Cardiac septum (tissue), 1 donor: Measurements from ENCODE around the gene ALOXE3. TPM values are rescaled to one million over a fixed set of nuclear protein-coding genes. Genes with fewer than 3 reads are reported as not detected.

Source experiments
- DNase-seq: peaks from one replicate; pipeline ENCODE4 v3.0.0-alpha.2; 2020; ENCODE audit warnings: low spot score
- intact Hi-C: fragments of 100-400 bp; cut with DNase I; formaldehyde crosslinking; loops from one replicate; pipeline ENCODE4 v1.14.0; 2022
- long read RNA-seq: library from polyadenylated mRNA; unstranded; transcript quantifications from one replicate; pipeline ENCODE4 v2.0.0, GENCODE V29; 2021
- total RNA-seq: library from RNA; stranded (reverse); fragmentation: NEBNext Ultra II Directional; extraction: Animal tissue kit (Norgen Biotek cat#: 25700); gene quantifications from one replicate; pipeline ENCODE4 v1.2.1, GENCODE V29; 2021
- donor health status: DM: no; HTN: no; CAD: no.

ALOXE3 gene
- not detected for total RNA-seq
- long read RNA-seq, result 0 reads

DNA sequence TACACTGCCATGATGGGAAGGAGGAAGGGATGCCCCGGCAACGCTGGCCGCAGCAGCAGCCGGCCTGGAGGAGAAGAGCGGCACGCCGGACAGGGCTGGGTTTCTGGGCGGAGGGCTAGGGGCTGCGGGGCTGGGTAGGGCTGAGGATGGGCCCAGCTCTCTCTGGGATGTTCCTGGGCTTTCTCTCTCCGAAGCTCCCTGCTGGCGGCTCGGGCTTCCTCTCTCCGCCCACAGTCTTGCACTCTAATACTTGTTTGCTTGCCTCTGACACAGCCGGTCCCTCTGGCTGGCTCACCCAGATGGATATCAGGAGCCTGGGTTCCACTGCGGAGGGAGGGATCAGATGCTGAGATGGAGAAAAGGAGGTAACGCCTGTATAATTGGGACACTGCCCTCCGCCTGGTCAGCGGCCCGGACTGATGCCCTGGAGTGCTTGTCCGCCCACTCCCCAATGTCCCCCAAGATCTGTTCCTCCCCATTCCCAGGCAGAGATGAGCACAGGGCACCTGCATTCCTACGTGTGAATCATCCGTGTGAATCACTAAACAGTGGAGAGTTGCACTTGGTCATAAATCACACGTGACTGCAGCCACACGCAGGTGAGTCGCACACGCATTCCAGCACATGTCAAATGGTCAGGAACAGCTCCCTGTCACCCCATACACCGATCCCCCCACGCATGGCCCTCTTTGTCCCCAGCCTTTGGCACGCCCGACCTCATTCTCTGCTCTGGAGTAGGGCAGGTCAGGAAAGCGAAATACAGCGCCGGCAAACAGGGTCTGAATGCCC, at the start of gene ALOXE3:
Gene ALOXE3 (minus strand): TSS at position 535 of the 789 bp plus-strand sequence. CDS start 524 bp downstream, at position 11.
- intact Hi-C loops, result loop anchor here (2.0 kb wide), 1 partner anchor 69 kb away; no protein-coding TSS in a partner anchor
- no peak for DNase-seq

DNA sequence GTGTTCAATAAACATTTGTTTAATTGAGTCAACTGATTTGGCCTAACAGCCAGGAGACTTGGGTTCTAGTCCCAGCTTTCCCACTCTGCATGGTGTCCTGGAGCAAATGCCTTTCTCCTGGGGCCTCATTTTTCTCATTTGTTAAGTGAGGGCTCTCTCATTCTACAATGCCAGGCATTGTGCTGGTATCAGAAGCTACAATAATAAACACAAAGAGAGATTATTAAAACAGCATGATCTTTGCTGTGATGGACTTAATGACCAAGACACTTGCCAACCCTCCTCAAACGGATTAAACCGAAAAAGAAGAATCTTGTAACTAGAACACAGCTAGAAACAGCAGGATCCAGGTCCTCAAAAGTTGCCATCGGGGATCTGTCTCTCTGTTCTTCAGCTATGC, 49.2 kb upstream of the ALOXE3 start:
- DNase-seq, result no peak
- intact Hi-C loops, result no loop called here

DNA sequence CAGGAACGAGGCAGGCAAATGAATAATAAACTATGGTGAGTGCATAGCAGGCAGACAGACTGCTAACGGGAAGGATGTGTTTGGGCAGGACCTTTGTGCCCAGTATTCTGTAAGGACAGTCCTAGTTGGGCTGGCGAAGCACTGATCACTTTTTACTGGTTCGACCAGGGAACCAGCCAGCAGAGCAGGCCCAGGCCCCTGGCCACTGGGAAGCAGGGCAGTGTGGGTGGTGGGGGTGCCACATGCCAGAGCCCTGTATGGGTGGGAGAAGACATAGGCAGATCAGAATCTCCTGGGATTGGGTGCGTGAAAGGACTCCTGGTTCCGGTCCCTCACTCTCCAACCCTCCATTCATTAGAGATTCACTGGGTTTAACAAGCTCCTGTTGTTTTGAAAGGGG, 48.4 kb upstream of the ALOXE3 start:
- intact Hi-C loops, result no loop called here
- no peak for DNase-seq

DNA sequence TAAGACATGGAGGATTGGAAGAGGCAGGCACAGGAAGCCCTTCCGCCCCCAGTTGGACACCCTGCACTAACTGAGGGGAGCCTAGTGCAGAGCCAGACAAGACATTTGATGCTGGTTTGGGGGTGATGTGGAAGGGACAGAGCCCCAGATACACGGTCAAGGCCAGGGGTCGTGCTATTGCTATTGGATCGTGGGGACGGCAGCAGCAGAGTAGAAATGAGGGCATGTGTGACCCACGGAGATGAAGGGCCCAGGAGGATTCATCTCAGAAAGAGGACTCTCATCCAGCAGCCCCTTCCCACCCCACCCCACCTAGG, 46.5 kb upstream of the ALOXE3 start:
- intact Hi-C loops, result no loop called here
- DNase-seq, result no peak

DNA sequence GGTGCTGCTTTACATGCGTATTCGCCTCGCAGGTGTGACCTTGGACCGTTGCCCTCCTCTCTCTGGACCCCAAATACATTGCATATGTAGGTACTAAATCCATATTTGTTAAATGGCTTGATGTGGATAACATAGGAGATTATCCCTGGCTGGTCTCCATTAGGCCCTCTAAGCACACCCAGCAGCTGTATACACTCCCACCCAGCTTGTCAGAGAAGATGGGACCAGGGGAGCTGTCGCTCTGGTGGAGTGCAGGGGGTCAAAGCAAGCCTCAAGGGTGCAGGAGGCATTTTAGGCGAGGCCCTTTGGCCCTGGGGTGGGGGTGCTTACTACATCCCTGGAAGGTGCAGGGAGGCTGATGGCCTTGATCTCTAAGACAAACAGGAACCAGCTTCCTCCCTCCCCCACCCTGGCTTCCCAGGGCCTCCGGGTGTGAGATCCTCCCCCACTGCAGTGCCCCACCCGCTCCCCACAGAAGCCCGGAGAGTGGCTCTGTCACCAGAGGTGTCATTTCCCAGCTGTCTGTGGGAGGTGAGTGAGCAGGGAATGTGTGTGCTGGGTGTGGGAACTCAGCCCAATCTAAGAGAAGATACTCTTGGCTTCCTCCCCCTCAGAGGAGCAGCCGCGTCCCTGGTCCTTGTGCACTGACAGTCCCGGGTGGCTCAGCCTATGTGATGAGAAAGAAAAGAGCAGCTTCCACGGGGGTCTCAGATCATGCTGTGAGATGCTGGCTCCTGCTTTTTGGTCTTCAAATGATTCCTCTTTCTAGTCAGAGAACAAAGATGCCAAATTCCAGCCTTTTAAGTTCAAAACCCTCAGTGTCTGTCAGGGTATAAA, 45.9 kb upstream of the ALOXE3 start:
- DNase-seq, result peak; percentile 94
- intact Hi-C loops, result no loop called here

DNA sequence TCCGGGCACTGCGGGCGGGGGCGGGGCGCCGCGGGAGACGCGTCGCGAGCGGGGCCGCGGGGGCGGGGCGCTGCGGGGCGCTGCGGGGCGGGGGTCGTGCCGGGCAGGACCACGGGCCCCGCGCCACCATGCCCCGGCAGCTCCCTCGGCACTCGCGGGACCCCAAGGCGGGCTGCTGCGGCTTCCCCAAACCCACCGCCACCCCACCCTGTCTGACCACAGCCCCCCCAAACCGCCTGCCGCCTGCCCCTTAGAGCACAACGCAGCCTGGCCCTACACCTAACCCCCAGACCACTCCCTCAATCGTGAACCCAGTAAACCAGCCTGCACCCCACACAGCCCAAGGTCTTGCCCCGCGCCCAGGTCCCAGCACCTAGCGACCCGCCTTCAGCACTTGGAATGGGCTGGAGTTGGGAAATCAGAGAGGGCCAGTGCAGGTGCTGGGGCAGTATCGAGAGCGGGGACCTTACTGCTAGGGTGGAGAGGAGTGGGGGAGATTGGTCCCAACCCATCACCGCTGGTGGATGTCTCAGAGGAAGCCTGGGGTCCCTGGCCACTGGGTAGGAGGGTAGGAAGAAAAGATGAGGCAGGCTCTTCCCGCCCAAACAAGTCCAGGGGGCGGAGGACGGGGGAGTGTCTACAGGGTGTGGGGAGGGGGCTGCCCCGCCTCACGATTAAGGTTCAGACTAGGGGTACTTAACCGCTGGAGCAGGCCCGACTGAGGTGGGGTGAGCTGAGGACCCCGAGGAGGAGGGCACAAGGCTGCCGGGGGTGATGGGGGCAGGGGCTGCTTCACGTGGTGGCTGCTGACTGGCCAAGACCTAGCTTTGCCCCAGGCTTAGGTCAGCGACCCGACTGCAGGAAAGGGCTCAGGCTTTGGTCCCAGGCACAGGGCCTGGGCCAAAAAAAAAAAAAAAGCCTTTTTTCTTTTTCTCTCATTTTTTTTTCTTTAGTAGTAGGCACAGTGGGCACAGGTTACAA, 45.0 kb upstream of the ALOXE3 start:
- DNase-seq, result no peak
- intact Hi-C loops, result no loop called here

DNA sequence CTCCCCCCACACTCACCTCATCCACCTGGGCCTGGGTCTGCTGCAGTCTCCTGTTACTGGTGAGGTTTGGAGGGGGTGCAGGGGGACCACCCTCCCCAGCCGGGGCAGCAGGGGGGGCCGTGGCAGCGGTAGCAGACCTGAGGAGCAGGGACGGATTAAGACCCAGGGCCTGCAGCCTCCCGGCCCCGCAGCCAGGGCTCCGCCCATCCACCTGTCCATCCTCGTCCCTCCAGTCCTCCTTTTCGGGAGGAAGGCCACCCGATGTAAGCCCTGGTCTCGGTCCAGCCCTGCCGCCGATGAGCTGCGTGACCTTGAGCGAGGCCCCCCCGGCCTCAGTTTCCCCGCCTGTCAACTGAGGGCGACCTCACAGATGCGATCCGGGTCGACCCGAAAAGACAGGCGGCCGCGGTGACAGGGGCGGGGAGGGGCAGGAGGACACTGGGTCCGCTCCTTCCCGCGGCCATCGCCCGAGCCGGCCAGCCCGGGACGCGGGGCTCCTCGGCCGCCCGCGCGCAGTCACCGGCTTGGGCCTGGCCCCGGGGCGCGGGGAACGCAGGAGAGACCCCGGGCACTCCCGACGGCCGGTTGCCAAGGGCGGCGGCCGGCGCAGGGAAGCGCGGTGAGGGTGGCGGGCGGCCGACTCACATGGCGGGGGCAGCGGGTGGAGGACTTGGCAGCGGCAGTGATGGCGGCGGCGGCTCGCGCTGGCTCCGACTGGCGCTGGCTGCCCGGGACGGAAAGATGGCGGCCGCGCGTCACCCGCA, 44.1 kb upstream of the ALOXE3 start, which contains the start of gene VAMP2:
Gene VAMP2 (minus strand): TSS at position 716 of the 764 bp plus-strand sequence. CDS start 69 bp downstream, at position 647.
- intact Hi-C loops, result no loop called here
- DNase-seq, result peak; percentile 93

DNA sequence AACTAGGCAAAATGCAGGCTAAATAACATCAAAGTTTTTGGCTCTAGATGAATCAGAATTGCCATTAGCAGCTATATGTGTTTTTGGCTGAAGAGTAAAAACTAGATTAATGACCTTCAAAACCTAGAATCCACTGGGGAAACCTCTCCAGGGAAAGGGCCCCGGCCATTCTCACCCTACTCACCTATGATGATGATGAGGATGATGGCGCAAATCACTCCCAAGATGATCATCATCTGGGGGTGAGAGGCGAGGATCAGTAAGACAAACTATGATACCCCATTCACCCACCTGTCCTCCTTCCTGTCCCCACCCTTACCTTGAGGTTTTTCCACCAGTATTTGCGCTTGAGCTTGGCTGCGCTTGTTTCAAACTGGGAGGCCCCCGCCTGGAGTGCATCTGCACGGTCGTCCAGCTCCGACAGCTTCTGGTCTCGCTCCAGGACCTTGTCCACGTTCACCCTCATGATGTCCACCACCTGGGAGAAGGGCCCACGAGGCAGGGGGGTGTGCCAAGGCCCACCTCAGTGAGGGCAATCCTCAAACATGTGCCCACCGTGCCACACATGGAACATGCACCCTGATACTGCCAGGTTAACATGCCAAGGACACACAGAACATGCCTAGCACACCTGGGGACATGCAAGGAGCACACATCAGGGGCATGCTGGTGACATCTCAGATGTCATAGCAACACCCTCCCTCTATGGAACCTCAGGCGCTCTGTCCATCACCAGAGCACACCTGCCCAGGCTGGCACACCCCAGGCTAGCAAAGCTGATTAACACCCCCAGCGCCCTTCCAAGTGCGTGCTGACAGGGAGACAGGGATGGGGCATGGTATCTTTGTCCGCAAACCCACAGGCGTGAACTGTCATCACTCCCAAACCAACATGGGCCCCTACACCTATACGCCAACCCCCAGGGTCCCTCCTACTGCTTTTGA, 43.2 kb upstream of the ALOXE3 start:
- no peak for DNase-seq
- intact Hi-C loops, result no loop called here

DNA sequence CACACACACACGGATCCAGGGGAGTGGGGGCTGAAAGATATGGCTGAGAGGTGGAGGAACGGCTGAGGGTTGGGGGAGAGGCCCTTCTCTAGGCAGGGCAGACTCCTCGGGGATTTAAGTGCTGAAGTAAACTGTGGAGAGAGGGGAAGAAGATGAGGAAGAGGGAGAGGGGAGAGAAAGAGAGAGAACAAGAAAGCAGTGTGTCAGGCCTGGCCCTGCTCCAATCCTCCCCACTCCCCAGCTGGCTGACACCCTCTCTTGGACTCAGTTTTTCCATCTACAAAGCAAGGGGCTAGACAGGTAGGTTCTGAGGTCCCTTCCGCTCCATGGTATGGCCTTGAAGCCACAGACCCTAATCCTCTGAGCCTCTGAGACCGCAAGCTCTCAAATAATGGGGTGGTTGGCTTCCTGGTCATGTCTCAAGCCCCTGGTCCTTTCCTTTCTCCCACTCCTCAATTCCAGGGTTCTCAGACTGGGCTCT, 42.5 kb upstream of the ALOXE3 start:
- intact Hi-C loops, result no loop called here
- no peak for DNase-seq

DNA sequence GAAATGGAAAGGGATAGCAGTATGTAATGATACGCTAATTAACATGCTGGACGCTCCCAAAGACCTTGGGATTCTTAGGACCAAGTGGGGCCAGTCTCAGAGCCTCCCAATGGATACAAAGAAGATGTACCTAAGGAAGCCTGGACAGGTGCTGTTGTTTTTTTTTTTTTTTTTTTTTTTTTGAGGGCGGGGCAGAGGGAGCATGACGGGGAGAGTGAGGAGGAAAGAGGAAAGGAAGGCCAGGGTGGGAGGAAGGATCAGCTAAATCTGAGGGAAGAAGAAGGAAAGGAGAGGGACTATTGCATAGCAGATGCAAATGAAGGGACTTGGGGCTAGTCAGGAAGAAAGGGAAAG, 41.9 kb upstream of the ALOXE3 start:
- no peak for DNase-seq
- intact Hi-C loops, result no loop called here

DNA sequence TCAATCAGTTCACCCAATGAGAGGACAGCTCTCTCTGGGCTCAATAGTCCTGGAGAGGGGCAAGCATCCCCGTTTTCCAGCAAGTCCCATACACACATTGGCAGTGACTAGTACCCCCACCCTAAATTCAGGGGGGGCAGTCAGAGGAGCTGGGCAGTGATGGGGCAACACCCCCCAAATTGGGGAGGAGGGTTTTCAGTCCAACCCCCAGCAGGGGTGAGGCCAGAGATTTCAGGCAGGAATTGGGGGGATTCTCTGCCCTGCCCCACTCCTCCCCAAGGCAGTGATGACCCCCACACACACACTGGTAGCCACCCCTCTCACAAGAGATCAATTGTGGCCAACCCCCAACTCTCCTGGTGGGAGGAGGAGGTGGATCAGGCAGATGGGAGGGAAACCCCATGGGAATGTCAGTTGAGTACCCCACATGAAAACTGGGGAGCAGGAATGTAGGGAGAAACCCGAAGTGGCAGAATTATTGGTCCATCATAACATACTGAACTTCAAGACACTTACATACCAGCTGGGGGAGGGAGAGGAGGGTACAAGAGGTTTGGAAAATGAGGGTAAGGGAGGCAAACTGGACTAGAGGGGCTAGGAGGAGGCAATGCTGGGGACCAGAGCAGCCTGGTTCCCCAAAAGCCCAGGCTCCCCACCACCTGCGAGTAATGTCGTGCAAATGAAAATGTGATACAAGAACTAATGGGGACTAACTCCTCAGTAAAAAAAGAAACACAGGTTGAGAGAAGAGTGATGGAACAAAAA, 41.3 kb upstream of the ALOXE3 start:
- intact Hi-C loops, result loop anchor here (1.0 to 2.0 kb wide), 2 partner anchors 21 to 37 kb away; no protein-coding TSS in a partner anchor
- no peak for DNase-seq

DNA sequence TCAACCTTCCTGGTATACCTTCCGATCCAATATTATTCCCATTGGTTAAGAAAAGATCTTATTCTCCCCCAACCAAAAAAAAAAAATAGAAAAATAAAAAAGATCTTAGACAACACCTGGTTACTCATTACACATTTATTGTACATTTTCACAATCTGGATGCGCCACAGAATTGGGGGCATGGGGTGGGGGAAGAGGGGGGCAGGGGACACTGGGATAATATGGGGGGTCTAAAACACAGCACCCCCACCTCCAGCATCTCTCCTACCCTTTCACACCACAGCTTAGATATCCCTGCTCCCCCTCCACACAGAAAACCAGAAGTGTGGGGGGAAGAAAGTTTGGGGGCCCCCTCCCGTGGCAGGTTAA, 40.7 kb upstream of the ALOXE3 start:
- intact Hi-C loops, result loop anchor here (1.0 to 2.0 kb wide), 2 partner anchors 21 to 36 kb away; no protein-coding TSS in a partner anchor
- no peak for DNase-seq

DNA sequence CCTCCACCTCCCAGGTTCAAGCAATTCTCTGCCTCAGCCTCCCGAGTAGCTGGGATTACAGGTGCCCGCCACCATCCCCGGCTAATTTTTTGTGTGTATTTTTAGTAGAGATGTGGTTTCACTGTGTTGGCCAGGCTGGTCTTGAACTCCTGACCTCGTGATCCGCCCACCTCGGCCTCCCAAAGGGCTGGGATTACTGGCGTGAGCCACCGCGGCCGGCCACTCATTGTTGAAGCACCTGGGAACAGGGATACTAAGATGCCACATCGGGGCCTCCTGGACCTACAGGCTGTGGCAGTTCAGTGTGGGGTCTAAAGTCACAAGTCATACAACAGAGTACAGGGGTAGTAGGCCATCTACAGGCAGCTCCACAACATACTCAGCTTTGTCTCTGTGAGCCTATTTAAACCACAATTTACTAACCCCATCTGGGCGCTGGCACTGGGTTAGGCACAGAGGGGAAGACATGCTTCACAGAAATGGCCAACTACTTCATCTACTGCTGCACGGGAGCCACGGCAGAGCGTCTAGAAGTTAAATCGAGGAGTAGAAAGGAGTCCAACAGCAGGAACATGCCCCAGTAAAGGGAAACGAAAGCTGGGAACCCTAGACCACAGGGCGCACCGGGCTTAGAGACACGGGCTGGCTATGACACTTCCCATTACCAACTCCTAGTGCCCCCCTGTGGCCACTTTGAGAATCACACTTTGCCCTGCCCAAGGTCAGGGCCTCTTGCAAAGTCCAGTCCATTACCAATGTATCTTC, 40.1 kb upstream of the ALOXE3 start:
- intact Hi-C loops, result loop anchor here (1.0 to 2.0 kb wide), 2 partner anchors 20 to 36 kb away; no protein-coding TSS in a partner anchor
- peak; percentile 95 for DNase-seq

DNA sequence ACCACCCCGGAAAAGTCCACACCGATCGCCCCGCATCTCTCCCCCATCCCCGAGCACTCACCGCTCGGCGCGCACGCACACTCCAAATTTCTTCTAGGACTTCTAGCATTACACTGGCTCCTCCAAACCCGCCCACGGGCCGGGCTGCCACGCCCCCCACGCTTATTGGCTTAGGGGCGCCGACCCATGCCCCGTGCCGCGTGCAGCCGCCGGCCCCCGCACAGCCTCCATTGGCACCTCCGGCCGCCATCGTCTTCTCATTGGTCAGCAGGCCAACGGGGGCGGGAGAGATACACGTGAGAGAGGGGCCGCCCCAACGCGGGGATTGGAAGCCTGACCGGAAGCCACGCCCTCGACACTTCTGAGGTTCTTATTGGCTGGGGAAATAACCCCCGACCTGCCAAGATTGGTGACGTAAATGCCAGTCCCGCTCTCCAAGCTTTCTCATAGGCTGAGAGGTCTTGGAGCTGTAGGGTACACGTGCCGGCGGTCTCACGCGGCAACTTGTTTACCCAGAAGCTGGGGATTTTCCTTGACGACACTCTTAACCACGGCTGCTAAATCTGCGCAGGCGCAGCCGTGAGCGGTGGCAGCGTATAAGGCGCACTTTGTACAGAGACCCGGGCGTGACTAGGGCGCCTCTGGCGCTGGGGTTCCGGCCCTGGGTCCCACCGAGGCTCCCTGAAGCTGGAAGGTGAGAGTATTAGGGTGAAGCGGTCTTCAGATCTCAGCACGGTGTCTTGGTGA, 38.1 kb upstream of the ALOXE3 start:
- intact Hi-C loops, result loop anchor here (2.0 kb wide), 1 partner anchor 30 kb away; no protein-coding TSS in a partner anchor
- DNase-seq, result peak; percentile 100

DNA sequence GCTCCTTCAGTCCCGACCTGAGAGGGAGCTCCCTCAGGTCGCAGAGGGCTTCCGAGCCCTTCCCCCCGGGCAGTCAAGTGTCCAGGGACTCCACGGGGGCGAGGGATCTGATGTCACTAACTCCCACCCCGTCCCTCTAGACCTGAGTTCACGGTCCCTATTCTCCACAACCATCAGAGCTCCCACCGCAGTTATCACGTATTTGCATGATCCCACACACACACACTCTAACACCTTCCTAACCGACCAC, 37.6 kb upstream of the ALOXE3 start:
- DNase-seq, result no peak
- intact Hi-C loops, result loop anchor here (2.0 kb wide), 1 partner anchor 31 kb away; no protein-coding TSS in a partner anchor
